ENCODE measurements around the gene MRS2.

The MRS2 gene

DNA sequence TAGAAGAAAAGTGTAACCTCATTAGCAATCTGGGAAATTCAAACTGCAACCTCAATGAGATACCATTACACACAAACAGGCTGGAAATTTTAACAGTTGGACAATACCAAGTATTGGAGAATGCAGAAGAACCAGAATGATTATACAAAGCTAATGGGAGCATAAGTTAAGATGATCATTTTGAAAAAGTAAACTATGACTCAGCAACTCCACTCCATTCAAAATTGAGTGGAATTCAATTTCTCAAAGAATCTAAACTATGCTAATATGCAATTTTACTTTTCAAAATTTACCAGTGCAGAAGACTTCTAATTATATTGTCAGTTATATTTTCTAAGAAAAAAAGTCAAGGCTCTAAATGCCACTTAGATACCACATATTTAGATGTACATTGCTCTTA, 69.4 kb downstream of the MRS2 start:
- Mint-ChIP-seq H3K27me3 (no peaks in the 10 kb centered on the region), H3K4me3 (no peak overlapping the region), H3K4me1 (no peaks in the 10 kb centered on the region), H3K9me3 (no peaks in the 10 kb centered on the region), H3K36me3 (no peaks in the 10 kb centered on the region), H3K27ac (no peak overlapping the region)
